Thyroid gland (tissue), 4 donors: ENCODE results near the gene NAV2. TPM values are rescaled to one million over a fixed set of nuclear protein-coding genes. Genes with fewer than 3 reads are reported as not detected.

Experiments
- DNase-seq, 2 donors: peaks; one replicate each; pipeline ENCODE4 v3.0.0-alpha.2; 2019
- H3K27ac ChIP-seq, 3 donors: fragments of 200-600 bp; sonication (generic); 1 replicate in 2 of 3; 2 replicates in 1 of 3; pipeline ENCODE4 v1.5.1; 2016 to 2019; ENCODE audit warnings: mild to moderate bottlenecking in 1 of 3, moderate library complexity in 1 of 3
- H3K27me3 ChIP-seq: fragments of 200-600 bp; sonication (generic); one replicate; pipeline ENCODE4 v1.5.1; 2019
- H3K36me3 ChIP-seq, 2 donors: fragments of 200-600 bp; sonication (generic); one replicate each; pipeline ENCODE4 v1.5.1; 2016 to 2019
- H3K4me1 ChIP-seq, 2 donors: fragments of 200-600 bp; sonication (generic); one replicate each; pipeline ENCODE4 v1.5.1; 2017 to 2019
- H3K4me3 ChIP-seq, 3 donors: fragments of 200-600 bp; sonication (generic); replicated peaks in 1 of 3; 1 replicate in 2 of 3; 2 replicates in 1 of 3; pipeline ENCODE4 v1.5.1; 2016; ENCODE audit warnings: mild to moderate bottlenecking in 1 of 3
- H3K9me3 ChIP-seq: fragments of 200-600 bp; sonication (generic); one replicate; pipeline ENCODE4 v1.5.1; 2017
- POLR2A ChIP-seq, 2 donors: fragments of 450-650 bp; IDR thresholded peaks; one replicate each; pipeline ENCODE4 v1.6.1; 2017; ENCODE audit warnings: antibody characterized with exemption in 2 of 2, mild to moderate bottlenecking in 2 of 2, moderate library complexity in 1 of 2
- WGBS, 2 donors: methylation state at CpG; one replicate each; pipeline ENCODE4 v1.1.5; 2017; 5-methylcytosine and 5-hydroxymethylcytosine counted together
- intact Hi-C: fragments of 100-400 bp; cut with DNase I; formaldehyde crosslinking; loops from one replicate; pipeline ENCODE4 v1.15.1; 2023
- microRNA-seq: library from miRNA; unstranded; fragments of <30 nt; microRNA quantifications from one replicate; pipeline ENCODE4, GENCODE V29; 2016
- small RNA-seq: library from RNA; depleted of rRNA; stranded (forward); fragments of <200 nt; gene quantifications from one replicate; pipeline ENCODE3, GENCODE V24; 2016
- total RNA-seq, 4 donors: library from RNA; depleted of rRNA; stranded (reverse); fragments of >200 nt; gene quantifications; one replicate each; pipeline ENCODE4 v1.2.3, GENCODE V29; 2016
- TF ChIP-seq, protein P1 (sequence below), 6 experiments: fragments of 200-600 bp in 3 of 6; fragments of 450-650 bp in 3 of 6; sonication (generic) in 3 of 6; IDR thresholded peaks; one replicate each; pipeline ENCODE4 v1.5.1; 2016 to 2019; ENCODE audit warnings: antibody characterized with exemption in 6 of 6, mild to moderate bottlenecking in 2 of 6, inconsistent platforms in 1 of 6, moderate library complexity in 1 of 6

NAV2 gene
- total RNA-seq, 4 donors from 2014 or later: 34.8 to 88.6 (median 54.5) TPM

DNA sequence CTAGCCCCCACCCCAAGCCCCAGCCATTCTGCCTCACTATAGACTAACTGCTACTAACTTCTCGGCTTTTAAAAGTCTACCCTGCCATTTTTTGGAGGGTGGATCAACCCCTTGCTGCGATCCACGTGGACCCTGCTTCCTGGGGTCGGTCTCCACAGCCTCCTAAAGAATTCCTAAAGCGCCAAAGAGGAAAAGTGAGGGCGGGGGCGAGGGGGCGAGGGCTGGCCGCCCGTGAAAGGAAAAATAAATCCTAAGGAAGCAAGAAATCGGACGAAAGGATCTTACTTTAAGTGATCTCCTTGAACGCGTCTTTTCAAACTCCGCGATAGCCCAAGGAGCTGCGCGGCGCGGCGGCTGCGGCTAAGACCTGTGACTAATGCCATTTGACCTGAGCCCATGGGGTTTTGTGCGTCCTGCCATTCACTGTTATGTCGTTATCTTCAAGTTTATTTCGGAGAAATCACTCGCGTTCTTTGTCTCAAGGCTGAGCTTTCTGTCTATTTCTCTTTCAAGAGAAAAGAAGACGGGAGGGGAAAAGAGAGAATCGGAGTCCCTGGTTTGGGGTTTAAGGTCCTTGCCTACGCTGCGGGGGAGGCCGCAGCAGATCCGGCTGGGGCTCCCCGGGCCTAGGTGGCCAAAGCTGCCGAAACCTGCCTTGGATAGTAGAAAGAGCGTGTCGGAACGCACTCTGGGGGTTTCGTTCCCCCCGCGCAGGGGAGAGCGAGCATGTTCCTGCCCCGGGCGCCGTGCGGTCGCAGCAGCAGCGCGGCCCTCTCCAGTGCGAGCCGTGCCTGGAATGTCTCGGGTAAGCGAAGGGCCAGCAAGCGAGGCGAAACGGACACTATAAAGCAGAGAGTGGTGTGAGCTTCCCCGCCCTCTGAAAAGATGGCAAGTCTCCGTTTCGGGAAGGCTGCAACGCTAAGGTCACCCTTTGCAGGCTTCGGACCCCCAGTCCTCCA, 450.5 kb downstream of the NAV2 start:
- intact Hi-C loops: no loop called here
- peaks cover 44% of the 10 kb centered on the region for H3K27me3 ChIP-seq
- 4 to 6% methylated on average over 38 to 49 of the region's 61 CpGs for WGBS, 2 donors
- no peaks in the 10 kb centered on the region for H3K9me3 ChIP-seq
- H3K27ac ChIP-seq: no peak overlapping the region
- no peak overlapping the region for H3K4me3 ChIP-seq
- H3K36me3 ChIP-seq: no peaks in the 10 kb centered on the region
- H3K4me1 ChIP-seq: peaks cover 10 to 15% of the 10 kb centered on the region in 2 donors
- TF ChIP-seq, protein P1, sequence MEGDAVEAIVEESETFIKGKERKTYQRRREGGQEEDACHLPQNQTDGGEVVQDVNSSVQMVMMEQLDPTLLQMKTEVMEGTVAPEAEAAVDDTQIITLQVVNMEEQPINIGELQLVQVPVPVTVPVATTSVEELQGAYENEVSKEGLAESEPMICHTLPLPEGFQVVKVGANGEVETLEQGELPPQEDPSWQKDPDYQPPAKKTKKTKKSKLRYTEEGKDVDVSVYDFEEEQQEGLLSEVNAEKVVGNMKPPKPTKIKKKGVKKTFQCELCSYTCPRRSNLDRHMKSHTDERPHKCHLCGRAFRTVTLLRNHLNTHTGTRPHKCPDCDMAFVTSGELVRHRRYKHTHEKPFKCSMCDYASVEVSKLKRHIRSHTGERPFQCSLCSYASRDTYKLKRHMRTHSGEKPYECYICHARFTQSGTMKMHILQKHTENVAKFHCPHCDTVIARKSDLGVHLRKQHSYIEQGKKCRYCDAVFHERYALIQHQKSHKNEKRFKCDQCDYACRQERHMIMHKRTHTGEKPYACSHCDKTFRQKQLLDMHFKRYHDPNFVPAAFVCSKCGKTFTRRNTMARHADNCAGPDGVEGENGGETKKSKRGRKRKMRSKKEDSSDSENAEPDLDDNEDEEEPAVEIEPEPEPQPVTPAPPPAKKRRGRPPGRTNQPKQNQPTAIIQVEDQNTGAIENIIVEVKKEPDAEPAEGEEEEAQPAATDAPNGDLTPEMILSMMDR (IDR thresholded peaks at IDR 0.05): no peak
- TF ChIP-seq POLR2A (IDR thresholded peaks at IDR 0.05): no peak
- peak; percentile 42 to 50 for DNase-seq

GRCh38 chr11:20163783-20164481, 451.3 kb downstream of the NAV2 start:
- Histone ChIP-seq H3K27me3 (peaks cover 44% of the 10 kb centered on the region), H3K4me1 (peaks cover 10 to 15% of the 10 kb centered on the region in 2 donors), H3K4me3 (no peak overlapping the region), H3K9me3 (no peaks in the 10 kb centered on the region), H3K27ac (no peak overlapping the region), H3K36me3 (no peaks in the 10 kb centered on the region)
- 7 to 9% methylated on average over 26 of the region's 26 CpGs for WGBS, 2 donors
- TF ChIP-seq POLR2A (IDR thresholded peaks at IDR 0.05): no peak
- TF ChIP-seq, protein P1 (IDR thresholded peaks at IDR 0.05): no peak
- no peak for DNase-seq
- intact Hi-C loops: no loop called here

Small RNA genes within 50 kb of the gene (microRNA-seq; reads per million reads assigned to microRNA genes)
- not detected for gene MIR4694

Small RNA genes within 50 kb of the gene (small RNA-seq; reads per million reads assigned to genes)
- gene MIR4694: not detected
